Panc1 (cell line): ENCODE results near the gene SLC22A2.

Experiments
- CTCF ChIP-seq: fragments of 450-650 bp; IDR thresholded peaks from 2 replicates; pipeline ENCODE4 v1.5.1; 2017; ENCODE audit warnings: mild to moderate bottlenecking
- POLR2AphosphoS5 ChIP-seq: IDR thresholded peaks from 2 replicates; pipeline ENCODE4 v1.6.1; 2012; ENCODE audit warnings: mild to moderate bottlenecking, low read depth, low read length, moderate library complexity
- REST ChIP-seq, 2 experiments: IDR thresholded peaks; 2 replicates each; pipeline ENCODE4 v1.6.1; 2011 to 2012; ENCODE audit warnings: low read depth in 2 of 2, control low read depth in 1 of 2, low read length in 1 of 2, mild to moderate bottlenecking in 1 of 2, moderate library complexity in 1 of 2; ENCODE audit not compliant: insufficient read depth in 1 of 2
- SIN3A ChIP-seq: IDR thresholded peaks from 2 replicates; pipeline ENCODE4 v1.6.1; 2012; ENCODE audit warnings: low read depth, mild to moderate bottlenecking, low read length, moderate library complexity, borderline replicate concordance; ENCODE audit not compliant: insufficient read depth
- TCF7L2 ChIP-seq: IDR thresholded peaks from 2 replicates; pipeline ENCODE4 v1.6.1; 2011; ENCODE audit warnings: mild to moderate bottlenecking, low read depth, low read length, inconsistent platforms

GRCh38 chr6:160263196-160263939, 4.7 kb upstream of the SLC22A2 start:
- TF ChIP-seq CTCF = no peak
- TF ChIP-seq POLR2AphosphoS5 = no peak
- TF ChIP-seq REST (IDR thresholded peaks at IDR 0.05; ENCODE audit: insufficient read depth in 1 of 2, low read depth in 2 of 2, low read length in 1 of 2) = no peak
- no peak for TF ChIP-seq SIN3A
- TF ChIP-seq TCF7L2 = no peak
